OCI-LY1 (cell line): ENCODE data around the gene HAAO.

Experiments
- H2AFZ ChIP-seq: fragments of 200-600 bp; sonication (generic), shearing (Covaris generic); 2 replicates; pipeline ENCODE4 v1.6.0; 2014; ENCODE audit warnings: antibody characterized with exemption, mild to moderate bottlenecking, low read length
- H3F3A ChIP-seq: fragments of 200-600 bp; sonication (generic), shearing (Covaris generic); 2 replicates; pipeline ENCODE4 v1.6.0; 2014; ENCODE audit warnings: mild to moderate bottlenecking, antibody characterized with exemption, low read length, moderate library complexity; ENCODE audit not compliant: insufficient read depth
- H3K27ac ChIP-seq: fragments of 200-600 bp; sonication (generic); 2 replicates; pipeline ENCODE4 v1.5.1; 2014; ENCODE audit warnings: low read length, mixed run types, mild to moderate bottlenecking, low read depth; ENCODE audit not compliant: poor library complexity, severe bottlenecking
- H3K27me3 ChIP-seq: fragments of 200-600 bp; sonication (generic); 2 replicates; pipeline ENCODE4 v1.6.0; 2014; ENCODE audit warnings: antibody characterized with exemption, mild to moderate bottlenecking, low read length, moderate library complexity; ENCODE audit not compliant: insufficient read depth
- H3K36me3 ChIP-seq: fragments of 200-600 bp; sonication (generic); 2 replicates; pipeline ENCODE4 v1.6.1; 2014; ENCODE audit warnings: mild to moderate bottlenecking, antibody characterized with exemption, low read length, moderate library complexity, mixed read lengths; ENCODE audit not compliant: insufficient read depth
- H3K4me1 ChIP-seq: fragments of 200-600 bp; sonication (generic); 2 replicates; pipeline ENCODE4 v1.5.1; 2014; ENCODE audit warnings: mild to moderate bottlenecking, low read length, moderate library complexity; ENCODE audit not compliant: insufficient read depth, severe bottlenecking
- H3K4me2 ChIP-seq: fragments of 200-600 bp; sonication (generic), shearing (Covaris generic); 2 replicates; pipeline ENCODE4 v1.6.1; 2014; ENCODE audit warnings: low read length
- H3K4me3 ChIP-seq: fragments of 200-600 bp; sonication (generic); 2 replicates; pipeline ENCODE4 v1.5.1; 2014; ENCODE audit warnings: low read length, low read depth, mild to moderate bottlenecking, mixed read lengths; ENCODE audit not compliant: poor library complexity, severe bottlenecking
- H3K79me2 ChIP-seq: fragments of 200-600 bp; shearing (Covaris generic); 2 replicates; pipeline ENCODE4 v1.6.1; 2016; ENCODE audit warnings: mixed run types, low read length, mixed read lengths; ENCODE audit not compliant: insufficient read depth
- H3K9ac ChIP-seq: fragments of 200-600 bp; sonication (generic), shearing (Covaris generic); 2 replicates; pipeline ENCODE4 v1.6.1; 2014; ENCODE audit warnings: mild to moderate bottlenecking, low read length, mixed read lengths
- H3K9me2 ChIP-seq: fragments of 200-600 bp; sonication (generic), shearing (Covaris generic); 2 replicates; pipeline ENCODE4 v1.6.1; 2014; ENCODE audit warnings: low read depth, mild to moderate bottlenecking, low read length, mixed read lengths
- H3K9me3 ChIP-seq: fragments of 200-600 bp; shearing (Covaris generic); 2 replicates; pipeline ENCODE4 v1.6.1; 2014; ENCODE audit warnings: low read length, mixed read lengths
- H4K20me1 ChIP-seq: fragments of 200-600 bp; sonication (generic), shearing (Covaris generic); 2 replicates; pipeline ENCODE4 v1.6.0; 2016; ENCODE audit warnings: mild to moderate bottlenecking, low read length; ENCODE audit not compliant: insufficient read depth
- EZH2 ChIP-seq: fragments of 200-600 bp; sonication (generic), shearing (Covaris generic); IDR thresholded peaks from 2 replicates; pipeline ENCODE4 v1.8.0; 2017; ENCODE audit warnings: borderline replicate concordance, mixed run types, mild to moderate bottlenecking, antibody characterized with exemption, low read length, moderate library complexity, mixed read lengths
- TF ChIP-seq, protein P1 (sequence below): fragments of 200-600 bp; sonication (generic), shearing (Covaris generic); IDR thresholded peaks from 2 replicates; pipeline ENCODE4 v1.5.1; 2017; ENCODE audit warnings: mild to moderate bottlenecking, antibody characterized with exemption, low read length, moderate library complexity, mixed read lengths

HAAO gene

GRCh38 chr2:42819160-42819559, 26.8 kb upstream of the HAAO start:
- H3K9ac ChIP-seq = no peak overlapping the region
- no peak for TF ChIP-seq EZH2
- TF ChIP-seq, protein P1, sequence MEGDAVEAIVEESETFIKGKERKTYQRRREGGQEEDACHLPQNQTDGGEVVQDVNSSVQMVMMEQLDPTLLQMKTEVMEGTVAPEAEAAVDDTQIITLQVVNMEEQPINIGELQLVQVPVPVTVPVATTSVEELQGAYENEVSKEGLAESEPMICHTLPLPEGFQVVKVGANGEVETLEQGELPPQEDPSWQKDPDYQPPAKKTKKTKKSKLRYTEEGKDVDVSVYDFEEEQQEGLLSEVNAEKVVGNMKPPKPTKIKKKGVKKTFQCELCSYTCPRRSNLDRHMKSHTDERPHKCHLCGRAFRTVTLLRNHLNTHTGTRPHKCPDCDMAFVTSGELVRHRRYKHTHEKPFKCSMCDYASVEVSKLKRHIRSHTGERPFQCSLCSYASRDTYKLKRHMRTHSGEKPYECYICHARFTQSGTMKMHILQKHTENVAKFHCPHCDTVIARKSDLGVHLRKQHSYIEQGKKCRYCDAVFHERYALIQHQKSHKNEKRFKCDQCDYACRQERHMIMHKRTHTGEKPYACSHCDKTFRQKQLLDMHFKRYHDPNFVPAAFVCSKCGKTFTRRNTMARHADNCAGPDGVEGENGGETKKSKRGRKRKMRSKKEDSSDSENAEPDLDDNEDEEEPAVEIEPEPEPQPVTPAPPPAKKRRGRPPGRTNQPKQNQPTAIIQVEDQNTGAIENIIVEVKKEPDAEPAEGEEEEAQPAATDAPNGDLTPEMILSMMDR = no peak
- no peaks in the 10 kb centered on the region; the same call in 1 of the 2 replicates for H3K36me3 ChIP-seq
- H3F3A ChIP-seq = no peaks in the 10 kb centered on the region
- H3K9me3 ChIP-seq = peaks cover under 1% of the 10 kb centered on the region; the same call in 1 of the 2 replicates
- H4K20me1 ChIP-seq = no peaks in the 10 kb centered on the region
- H3K4me3 ChIP-seq = no peak overlapping the region
- H3K4me2 ChIP-seq = no peak overlapping the region
- no peaks in the 10 kb centered on the region; the same call in 1 of the 2 replicates for H3K27me3 ChIP-seq
- H3K79me2 ChIP-seq = no peaks in the 10 kb centered on the region
- no peaks in the 10 kb centered on the region for H3K9me2 ChIP-seq
- H3K27ac ChIP-seq = no peak overlapping the region
- H2AFZ ChIP-seq = no peak overlapping the region
- no peaks in the 10 kb centered on the region for H3K4me1 ChIP-seq

DNA sequence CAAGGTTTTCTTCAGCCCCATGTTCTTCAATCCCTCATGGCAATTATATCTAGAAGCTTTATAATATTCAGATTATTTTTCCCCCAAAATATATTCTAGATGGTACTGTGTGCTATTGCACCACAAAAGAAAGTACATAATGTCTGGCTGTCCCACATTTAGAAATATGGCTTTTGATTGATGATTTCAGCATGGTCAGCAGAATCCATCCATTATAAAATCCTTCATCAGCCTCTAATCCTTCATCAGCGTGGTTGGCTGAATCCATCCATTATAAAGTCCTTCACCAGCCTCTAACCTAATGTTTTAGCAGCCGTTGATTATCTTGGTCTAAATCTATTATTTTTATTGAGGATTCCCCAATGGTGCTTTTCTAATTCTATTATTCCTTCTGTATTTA, 23.3 kb upstream of the HAAO start:
- H3K27ac ChIP-seq = no peak overlapping the region
- H3K4me1 ChIP-seq = peaks cover 9% of the 10 kb centered on the region
- no peaks in the 10 kb centered on the region; the same call in 1 of the 2 replicates for H3K36me3 ChIP-seq
- H3K9me3 ChIP-seq = peaks cover 6% of the 10 kb centered on the region; the same call in 1 of the 2 replicates
- TF ChIP-seq, protein P1 = no peak
- no peak for TF ChIP-seq EZH2
- H3K4me2 ChIP-seq = no peak overlapping the region
- H3F3A ChIP-seq = no peaks in the 10 kb centered on the region
- H4K20me1 ChIP-seq = no peaks in the 10 kb centered on the region
- no peak overlapping the region for H3K4me3 ChIP-seq
- H3K27me3 ChIP-seq = no peaks in the 10 kb centered on the region; the same call in 1 of the 2 replicates
- no peaks in the 10 kb centered on the region for H3K79me2 ChIP-seq
- H3K9ac ChIP-seq = no peak overlapping the region
- H3K9me2 ChIP-seq = no peaks in the 10 kb centered on the region
- H2AFZ ChIP-seq = no peak overlapping the region

DNA sequence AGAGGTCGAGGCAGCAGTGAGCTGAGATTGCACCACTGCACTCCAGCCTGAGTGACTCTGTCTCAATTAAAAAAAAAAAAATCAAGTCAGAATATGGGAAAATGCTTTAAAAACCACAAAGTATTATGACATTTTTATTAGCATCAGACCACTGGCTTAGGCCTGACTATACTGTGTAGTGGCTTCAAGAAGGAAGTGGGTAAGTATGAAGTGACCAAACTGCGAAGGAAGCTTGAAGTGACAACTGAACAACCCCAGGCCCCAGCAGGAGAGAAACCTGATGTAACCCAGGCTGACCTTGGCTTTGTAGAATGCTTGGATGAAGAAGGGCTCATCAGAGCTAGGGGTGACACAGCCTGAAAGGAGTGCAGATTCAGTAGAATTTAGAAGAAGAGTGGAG, 21.4 kb upstream of the HAAO start:
- Histone ChIP-seq H3K4me2 (no peak overlapping the region), H2AFZ (no peak overlapping the region), H3K4me3 (no peak overlapping the region), H3K9me2 (no peaks in the 10 kb centered on the region), H3K27me3 (no peaks in the 10 kb centered on the region; the same call in 1 of the 2 replicates), H3F3A (no peaks in the 10 kb centered on the region), H3K9me3 (peaks cover 6% of the 10 kb centered on the region; the same call in 1 of the 2 replicates), H3K9ac (no peak overlapping the region), H3K79me2 (no peaks in the 10 kb centered on the region), H3K36me3 (no peaks in the 10 kb centered on the region; the same call in 1 of the 2 replicates), H4K20me1 (no peaks in the 10 kb centered on the region), H3K27ac (no peak overlapping the region), H3K4me1 (peaks cover 22% of the 10 kb centered on the region)
- TF ChIP-seq EZH2 = no peak
- TF ChIP-seq, protein P1 = no peak
